Measurements from ENCODE around the gene ADAM15.

The ADAM15 gene

DNA sequence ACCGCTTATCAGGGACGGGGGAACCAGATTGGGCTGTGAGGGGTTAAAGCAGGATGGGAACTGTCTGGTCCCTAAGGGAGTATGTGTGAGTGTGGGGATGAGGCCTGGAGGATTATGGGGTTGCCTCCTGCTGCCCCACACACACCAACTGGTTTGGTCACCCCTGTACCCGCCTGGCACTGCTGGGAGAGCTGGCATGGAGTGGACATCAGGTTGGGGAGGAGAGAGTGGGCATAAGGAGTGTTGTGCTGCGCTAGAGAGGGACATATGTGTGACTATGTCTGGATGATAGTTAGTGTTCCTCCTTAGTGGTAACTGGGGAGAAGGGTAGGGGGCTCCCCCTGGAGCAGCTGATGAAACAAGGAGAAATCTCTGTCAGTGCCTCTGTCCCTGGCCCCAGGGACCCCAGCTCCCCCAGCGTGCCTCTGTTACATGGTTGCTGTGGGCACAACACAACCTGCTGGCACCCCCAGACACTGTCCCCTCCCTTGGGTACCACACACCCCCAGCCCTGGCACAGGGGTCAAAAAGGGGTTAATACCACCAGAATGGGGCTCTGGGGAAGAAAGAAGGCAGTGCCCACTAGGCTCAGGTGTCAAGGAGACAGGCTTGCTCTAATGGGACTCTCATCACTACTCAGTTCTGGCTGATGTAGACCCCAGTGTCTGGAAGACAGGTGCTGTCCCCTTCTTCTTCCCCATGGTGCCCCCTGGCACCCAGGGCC, 46.6 kb upstream of the ADAM15 start:
- no peak for DNase-seq (ENCODE audit: extremely low read depth, low read depth)
- TF ChIP-seq, protein P1, sequence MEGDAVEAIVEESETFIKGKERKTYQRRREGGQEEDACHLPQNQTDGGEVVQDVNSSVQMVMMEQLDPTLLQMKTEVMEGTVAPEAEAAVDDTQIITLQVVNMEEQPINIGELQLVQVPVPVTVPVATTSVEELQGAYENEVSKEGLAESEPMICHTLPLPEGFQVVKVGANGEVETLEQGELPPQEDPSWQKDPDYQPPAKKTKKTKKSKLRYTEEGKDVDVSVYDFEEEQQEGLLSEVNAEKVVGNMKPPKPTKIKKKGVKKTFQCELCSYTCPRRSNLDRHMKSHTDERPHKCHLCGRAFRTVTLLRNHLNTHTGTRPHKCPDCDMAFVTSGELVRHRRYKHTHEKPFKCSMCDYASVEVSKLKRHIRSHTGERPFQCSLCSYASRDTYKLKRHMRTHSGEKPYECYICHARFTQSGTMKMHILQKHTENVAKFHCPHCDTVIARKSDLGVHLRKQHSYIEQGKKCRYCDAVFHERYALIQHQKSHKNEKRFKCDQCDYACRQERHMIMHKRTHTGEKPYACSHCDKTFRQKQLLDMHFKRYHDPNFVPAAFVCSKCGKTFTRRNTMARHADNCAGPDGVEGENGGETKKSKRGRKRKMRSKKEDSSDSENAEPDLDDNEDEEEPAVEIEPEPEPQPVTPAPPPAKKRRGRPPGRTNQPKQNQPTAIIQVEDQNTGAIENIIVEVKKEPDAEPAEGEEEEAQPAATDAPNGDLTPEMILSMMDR (IDR thresholded peaks at IDR 0.05; ENCODE audit: low read depth, low read length) = no peak

DNA sequence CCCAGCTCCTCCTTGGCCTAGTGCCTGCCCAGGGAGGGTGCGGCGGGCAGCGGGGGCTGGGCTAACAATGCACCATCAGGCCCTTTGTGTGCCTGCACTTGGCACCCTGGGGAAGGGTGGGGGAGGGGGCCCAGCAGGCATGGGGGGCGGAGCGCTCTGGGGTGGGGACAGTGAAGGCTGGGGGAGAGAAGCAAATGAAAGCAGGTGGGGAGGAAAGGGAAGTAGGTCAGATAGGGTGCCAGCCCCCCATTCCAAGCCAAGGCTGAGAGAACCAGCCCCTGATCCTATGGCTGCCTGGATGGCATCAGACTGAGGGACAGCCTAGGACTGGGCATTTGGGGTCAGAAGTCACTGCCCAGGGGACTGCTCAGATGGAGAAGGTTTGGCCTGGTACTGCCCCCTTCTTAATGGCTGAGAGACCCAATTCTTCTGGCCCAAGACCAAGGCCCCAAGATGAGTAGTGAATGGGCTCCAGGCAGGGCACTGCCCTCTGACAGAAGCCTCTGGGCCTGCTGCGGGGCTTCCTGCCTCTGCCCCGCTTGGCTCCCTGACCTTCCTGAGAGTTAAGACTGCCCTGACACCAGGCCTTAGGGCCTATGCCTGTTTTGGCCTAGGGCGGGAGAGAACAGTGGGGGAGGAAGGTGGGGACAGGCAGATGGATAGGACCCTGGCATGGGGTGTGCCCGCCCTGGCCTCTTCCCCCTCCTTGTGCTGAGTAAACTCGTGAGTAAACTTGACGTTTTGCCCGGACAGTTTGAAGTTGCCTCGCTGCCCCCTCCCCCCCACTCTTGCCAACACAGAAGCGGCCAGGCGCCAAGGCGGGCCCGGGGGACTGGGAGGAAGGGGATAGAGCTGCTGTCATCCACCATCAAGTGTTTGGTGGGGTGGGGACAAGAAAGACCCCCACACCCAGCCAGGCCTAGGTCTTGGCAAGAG, 45.8 kb upstream of the ADAM15 start:
- no peak for DNase-seq (ENCODE audit: extremely low read depth, low read depth)
- TF ChIP-seq, protein P1 (IDR thresholded peaks at IDR 0.05; ENCODE audit: low read depth, low read length) = no peak

DNA sequence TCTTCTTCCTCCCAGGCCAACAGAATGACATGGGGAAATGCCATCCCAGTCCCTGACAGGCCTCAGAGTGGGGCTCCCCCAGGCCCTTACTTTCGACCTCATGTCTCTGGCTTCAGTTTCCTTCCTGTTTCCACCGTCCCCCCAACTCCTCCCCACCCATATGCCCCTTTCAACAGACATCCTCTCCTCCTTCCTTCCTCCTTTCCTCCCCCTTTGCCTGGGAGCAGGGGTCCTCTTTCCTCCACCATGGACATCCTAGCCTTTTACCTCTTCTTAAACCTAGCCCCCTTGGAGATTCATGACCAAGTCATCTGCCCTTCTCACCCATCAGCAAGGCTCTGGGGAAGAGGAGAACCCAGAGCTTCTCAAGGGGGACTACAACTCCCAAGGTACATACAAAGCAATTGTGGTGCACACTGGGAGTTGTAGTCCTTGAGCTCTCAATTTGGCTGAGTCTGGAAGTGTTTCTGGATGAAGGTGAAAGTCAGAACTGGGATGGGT, 44.5 kb upstream of the ADAM15 start:
- no peak for DNase-seq (ENCODE audit: extremely low read depth, low read depth)
- TF ChIP-seq, protein P1 (IDR thresholded peaks at IDR 0.05; ENCODE audit: low read depth, low read length) = no peak

DNA sequence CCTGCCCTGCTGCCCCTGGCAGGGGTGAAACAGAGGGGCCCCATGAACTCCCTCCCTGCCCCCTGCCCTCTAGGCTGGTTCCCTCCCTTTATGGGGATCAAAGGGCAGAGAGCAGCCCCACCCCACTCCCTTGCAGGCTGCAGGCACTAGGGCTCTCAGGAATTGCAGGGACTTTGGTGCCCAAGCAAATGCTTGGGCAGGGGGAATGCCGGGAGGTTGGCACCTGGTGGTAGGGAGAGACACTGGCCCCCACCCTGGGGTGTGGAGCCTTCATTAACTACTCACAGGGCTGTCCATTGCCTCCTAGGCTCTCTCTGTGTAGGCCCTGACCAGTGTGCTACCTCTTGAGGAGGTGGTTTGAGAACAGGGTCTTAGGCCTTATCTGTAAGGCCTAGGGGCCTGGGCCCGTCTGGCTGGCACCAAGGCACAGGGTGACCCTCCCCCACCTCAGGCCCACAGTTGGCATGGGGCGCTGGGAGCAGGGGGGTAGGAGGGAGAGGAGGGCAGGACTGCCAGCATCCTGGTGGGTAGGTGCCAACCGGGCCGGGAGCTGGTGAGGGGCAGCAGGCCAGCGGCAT, 43.8 kb upstream of the ADAM15 start:
- TF ChIP-seq, protein P1 (IDR thresholded peaks at IDR 0.05; ENCODE audit: low read depth, low read length) = no peak
- DNase-seq (ENCODE audit: extremely low read depth, low read depth) = no peak

DNA sequence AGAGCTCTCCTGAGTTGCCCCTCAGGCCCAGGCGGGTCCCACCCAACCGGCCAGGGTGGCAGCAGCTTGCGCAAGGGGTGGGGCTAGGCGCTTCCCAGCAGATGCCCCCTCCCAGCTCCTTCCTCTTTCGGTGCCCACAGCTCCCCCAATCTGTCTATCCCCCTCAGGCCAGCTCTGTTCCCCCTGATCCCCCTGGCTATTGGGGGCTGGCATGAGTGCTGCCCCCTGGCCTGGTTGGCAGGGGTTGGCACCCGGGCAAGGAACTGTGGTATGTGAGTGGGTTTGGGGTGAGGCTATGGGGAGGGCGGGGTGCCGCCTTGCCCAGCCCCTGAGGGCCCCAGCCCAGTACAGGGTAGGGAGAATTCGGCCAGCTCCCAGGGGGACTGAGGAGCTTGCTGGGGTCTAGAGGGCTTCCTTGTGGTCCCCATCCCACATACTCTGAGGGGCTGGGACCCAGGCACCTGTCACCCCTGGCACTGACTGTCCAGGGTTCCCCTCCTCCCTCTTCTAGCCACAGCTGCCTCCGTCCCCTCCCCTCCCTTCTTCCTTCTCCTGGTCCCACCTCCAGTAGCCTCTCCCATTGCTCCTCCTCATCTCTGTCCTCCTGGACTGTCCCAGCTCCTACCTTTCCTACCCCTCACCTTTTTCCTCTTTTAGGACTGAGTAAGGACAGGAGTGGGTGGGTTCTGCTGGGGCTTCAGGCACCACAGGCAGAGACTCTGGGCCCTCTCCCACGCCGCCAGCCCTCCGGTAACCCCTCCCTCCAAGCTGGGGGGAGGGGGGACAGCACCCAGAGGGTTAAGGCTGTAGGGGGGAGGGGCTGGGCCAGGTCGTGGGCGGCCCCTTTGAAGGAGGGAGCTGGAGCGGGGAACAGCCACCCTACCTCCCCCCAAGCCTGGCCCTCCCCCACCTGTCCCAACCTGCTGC, 42.8 kb upstream of the ADAM15 start:
- TF ChIP-seq, protein P1 (IDR thresholded peaks at IDR 0.05; ENCODE audit: low read depth, low read length) = no peak
- no peak for DNase-seq (ENCODE audit: extremely low read depth, low read depth)

DNA sequence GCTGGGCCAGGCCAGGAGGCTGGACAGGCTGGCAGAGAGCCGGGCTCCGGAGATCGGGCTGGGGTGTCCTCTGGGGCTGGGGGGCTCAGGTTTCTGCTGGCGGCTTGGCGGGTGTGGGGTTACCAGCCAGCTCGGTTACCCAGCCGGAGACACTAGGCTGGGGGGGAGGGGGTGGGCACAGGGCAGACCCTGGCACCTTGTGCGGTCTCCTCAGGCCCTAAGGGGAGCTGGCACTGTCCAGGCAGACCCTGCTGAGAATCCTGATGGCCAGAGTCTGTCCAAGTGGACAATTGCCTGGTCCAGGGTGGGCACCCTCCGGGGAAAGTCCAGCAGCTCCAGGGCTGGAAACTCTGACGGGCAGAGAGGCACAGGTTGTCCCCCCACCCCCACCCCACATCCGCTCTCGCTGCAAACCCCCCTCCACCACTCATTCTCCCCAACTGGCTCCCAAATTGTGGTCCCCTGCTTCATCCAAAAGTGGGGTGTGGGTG, 41.9 kb upstream of the ADAM15 start:
- TF ChIP-seq, protein P1 (IDR thresholded peaks at IDR 0.05; ENCODE audit: low read depth, low read length) = no peak
- no peak for DNase-seq (ENCODE audit: extremely low read depth, low read depth)
